ENCODE measurements around the gene RFX7.

DNA sequence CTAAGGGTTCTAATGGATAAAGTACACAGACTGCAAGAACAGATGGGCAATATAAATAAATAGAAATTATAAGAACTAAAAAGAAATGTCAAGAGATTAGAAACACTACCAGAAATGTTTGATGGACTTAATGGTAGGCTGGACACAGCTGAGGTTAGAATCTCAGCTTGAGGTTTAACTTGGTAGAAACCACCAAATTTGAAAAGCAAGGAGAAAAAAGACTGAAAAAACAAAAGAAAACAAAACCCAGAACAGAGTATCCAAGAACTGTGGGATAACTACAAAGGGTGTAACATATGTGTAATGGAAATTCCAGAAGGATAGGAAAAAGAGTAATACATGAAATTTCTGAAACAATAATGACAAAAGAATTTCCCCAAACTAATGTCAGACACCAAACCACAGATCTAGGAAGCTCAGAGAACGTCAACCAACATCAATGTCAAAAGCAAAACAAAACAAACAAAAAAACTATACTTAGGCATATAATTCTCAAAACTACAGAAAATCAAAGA is 35.0 kb downstream of the RFX7 start:
- TF ChIP-seq, protein P1, sequence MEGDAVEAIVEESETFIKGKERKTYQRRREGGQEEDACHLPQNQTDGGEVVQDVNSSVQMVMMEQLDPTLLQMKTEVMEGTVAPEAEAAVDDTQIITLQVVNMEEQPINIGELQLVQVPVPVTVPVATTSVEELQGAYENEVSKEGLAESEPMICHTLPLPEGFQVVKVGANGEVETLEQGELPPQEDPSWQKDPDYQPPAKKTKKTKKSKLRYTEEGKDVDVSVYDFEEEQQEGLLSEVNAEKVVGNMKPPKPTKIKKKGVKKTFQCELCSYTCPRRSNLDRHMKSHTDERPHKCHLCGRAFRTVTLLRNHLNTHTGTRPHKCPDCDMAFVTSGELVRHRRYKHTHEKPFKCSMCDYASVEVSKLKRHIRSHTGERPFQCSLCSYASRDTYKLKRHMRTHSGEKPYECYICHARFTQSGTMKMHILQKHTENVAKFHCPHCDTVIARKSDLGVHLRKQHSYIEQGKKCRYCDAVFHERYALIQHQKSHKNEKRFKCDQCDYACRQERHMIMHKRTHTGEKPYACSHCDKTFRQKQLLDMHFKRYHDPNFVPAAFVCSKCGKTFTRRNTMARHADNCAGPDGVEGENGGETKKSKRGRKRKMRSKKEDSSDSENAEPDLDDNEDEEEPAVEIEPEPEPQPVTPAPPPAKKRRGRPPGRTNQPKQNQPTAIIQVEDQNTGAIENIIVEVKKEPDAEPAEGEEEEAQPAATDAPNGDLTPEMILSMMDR (conservative IDR thresholded peaks at IDR 0.05; ENCODE audit: low read length), result no peak
- no peak for TF ChIP-seq EZH2phosphoT487 (IDR thresholded peaks at IDR 0.05; ENCODE audit: borderline replicate concordance)

All from Loucy (cell line).